Astrocyte of the spinal cord (primary cell): Measurements from ENCODE around the gene ARHGEF19.

ENCODE experiments used
- DNase-seq: peaks from one replicate; pipeline ENCODE4 v3.0.0; 2011; ENCODE audit warnings: low read depth, low spot score
- H3K4me3 ChIP-seq: 2 replicates; pipeline ENCODE4 v1.5.1; 2011; ENCODE audit warnings: low read depth, mild to moderate bottlenecking, low read length, moderate library complexity
- CTCF ChIP-seq: IDR thresholded peaks from 2 replicates; pipeline ENCODE4 v1.5.1; 2012; ENCODE audit warnings: low read depth, mild to moderate bottlenecking, low read length, inconsistent platforms
- in situ Hi-C: cut with HindIII; loops from 2 replicates; pipeline ENCODE4 v1.10.0; 2017; ENCODE audit warnings: low sequenced_read_pairs

Gene ARHGEF19

GRCh38 chr1:16153096-16153998 lies 59.1 kb downstream of the ARHGEF19 start:
- no peak for TF ChIP-seq CTCF
- no peak for DNase-seq
- H3K4me3 ChIP-seq: peak overlapping the region; percentile 90
- in situ Hi-C loops: no loop called here

- no peak for TF ChIP-seq CTCF
- peak overlapping the region; percentile 90 for H3K4me3 ChIP-seq
- in situ Hi-C loops: no loop called here
- no peak for DNase-seq
Measured at GRCh38 chr1:16152481-16153087, 59.9 kb downstream of the ARHGEF19 start.

GRCh38 chr1:16151995-16152384 lies 60.5 kb downstream of the ARHGEF19 start:
- TF ChIP-seq CTCF: no peak
- H3K4me3 ChIP-seq: peak overlapping the region; percentile 5
- in situ Hi-C loops: no loop called here
- DNase-seq: no peak

GRCh38 chr1:16151196-16151994 lies 61.1 kb downstream of the ARHGEF19 start:
- in situ Hi-C loops: no loop called here
- no peak overlapping the region for H3K4me3 ChIP-seq
- TF ChIP-seq CTCF: no peak
- peak; percentile 56 for DNase-seq

- DNase-seq: no peak
- H3K4me3 ChIP-seq: no peak overlapping the region
- no peak for TF ChIP-seq CTCF
- in situ Hi-C loops: no loop called here
Measured at GRCh38 chr1:16150508-16150907, 61.9 kb downstream of the ARHGEF19 start.

- no peak for DNase-seq
- in situ Hi-C loops: no loop called here
- H3K4me3 ChIP-seq: no peak overlapping the region
- TF ChIP-seq CTCF: no peak
Measured at GRCh38 chr1:16149702-16150488, 62.6 kb downstream of the ARHGEF19 start.
